Adrenal gland (tissue), 12 donors: ENCODE data around the gene MORN1. TPM values are rescaled to one million over a fixed set of nuclear protein-coding genes. Genes with fewer than 3 reads are reported as not detected.
A peak's percentile ranks its signal among the peaks of the same experiment; 100 is the strongest.

Experiments
- DNase-seq, 7 donors: peaks; one replicate each; pipeline ENCODE4 v3.0.0-alpha.2; 2019 to 2020
- H3K27ac ChIP-seq, 5 donors: fragments of 200-600 bp; sonication (generic) in 4 of 5; 1 replicate in 3 of 5; 2 replicates in 2 of 5; pipeline versions ENCODE4 v1.5.1 to v1.8.0; 2016 to 2020; ENCODE audit warnings: mild to moderate bottlenecking in 1 of 5
- H3K27me3 ChIP-seq: fragments of 200-600 bp; 2 replicates; pipeline ENCODE4 v1.8.0; 2021
- H3K36me3 ChIP-seq, 2 donors: fragments of 200-600 bp; replicated peaks in 1 of 2; 1 replicate in 1 of 2; 2 replicates in 1 of 2; pipeline versions ENCODE4 v1.5.1 to v1.8.0; 2018 to 2022
- H3K4me1 ChIP-seq, 2 donors: fragments of 200-600 bp; replicated peaks in 1 of 2; 1 replicate in 1 of 2; 2 replicates in 1 of 2; pipeline versions ENCODE4 v1.5.1 to v1.8.0; 2018 to 2021
- H3K4me3 ChIP-seq, 4 donors: fragments of 200-600 bp; sonication (generic) in 3 of 4; one replicate each; pipeline ENCODE4 v1.5.1; 2016 to 2018
- H3K9me3 ChIP-seq, 3 donors: fragments of 200-600 bp; sonication (generic) in 1 of 3; replicated peaks in 1 of 3; 1 replicate in 2 of 3; 2 replicates in 1 of 3; pipeline versions ENCODE4 v1.5.1 to v1.8.0; 2016 to 2021
- POLR2A ChIP-seq, 2 donors: fragments of 450-650 bp; IDR thresholded peaks; one replicate each; pipeline ENCODE4 v1.6.1; 2017; ENCODE audit warnings: antibody characterized with exemption in 2 of 2, mild to moderate bottlenecking in 2 of 2, moderate library complexity in 1 of 2
- WGBS, 4 donors: extraction: QIAGEN DNeasy Blood & Tissue Kit in 2 of 4; methylation state at CpG; one replicate each; pipeline versions ENCODE4 v1.1.5 to v1.1.7; 2013 to 2017; 5-methylcytosine and 5-hydroxymethylcytosine counted together
- intact Hi-C, 2 donors: fragments of 100-400 bp; cut with DNase I; formaldehyde crosslinking; loops; one replicate each; pipeline versions ENCODE4 v1.14.1 to v1.15.0; 2022 to 2023
- polyA plus RNA-seq, 3 donors: library from polyadenylated mRNA; stranded (reverse); fragments of 200-250 nt in 2 of 3; fragments of 350-450 nt in 1 of 3; fragmentation: Illumina TruSeq in 1 of 3; extraction: RNeasy Lipid Tissue Mini Kit (QIAGEN cat#74804) in 1 of 3; gene quantifications; one replicate each; pipeline ENCODE4 v1.2.3, GENCODE V29; 2013 to 2014
- total RNA-seq, 9 donors: library from RNA; depleted of rRNA in 4 of 9; stranded (reverse); fragments of >200 nt in 4 of 9; fragments of 120-200 nt in 1 of 9; fragmentation: NEBNext Ultra II Directional in 1 of 9; extraction: Animal tissue kit (Norgen Biotek cat#: 25700) in 1 of 9; gene quantifications; one replicate each; pipeline versions ENCODE4 v1.1.0 to v1.2.4, GENCODE V29; 2013 to 2023
- TF ChIP-seq, protein P1 (sequence below), 6 experiments: fragments of 450-650 bp in 4 of 6; fragments of 200-600 bp in 2 of 6; sonication (generic) in 1 of 6; IDR thresholded peaks; 1 replicate in 5 of 6; 2 replicates in 1 of 6; pipeline versions ENCODE4 v1.5.1 to v1.8.0; 2016 to 2021; ENCODE audit warnings: antibody characterized with exemption in 6 of 6, mild to moderate bottlenecking in 2 of 6, moderate library complexity in 1 of 6
- donor health status: healthy with polysubstance abuse.
- donor health status: Bipolar disorder and iron deficiency.
- donor health status: DM: yes; HTN: yes; CAD: no.
- donor health status: DM: no; HTN: no; CAD: no.
- donor health status: DM: no; HTN: no; CAD: no.
- donor health status: DM: yes; HTN: yes; CAD: no.

The MORN1 gene
- total and polyA plus RNA-seq, 12 donors: 1.8 to 14.1 (median 8.7) TPM

DNA sequence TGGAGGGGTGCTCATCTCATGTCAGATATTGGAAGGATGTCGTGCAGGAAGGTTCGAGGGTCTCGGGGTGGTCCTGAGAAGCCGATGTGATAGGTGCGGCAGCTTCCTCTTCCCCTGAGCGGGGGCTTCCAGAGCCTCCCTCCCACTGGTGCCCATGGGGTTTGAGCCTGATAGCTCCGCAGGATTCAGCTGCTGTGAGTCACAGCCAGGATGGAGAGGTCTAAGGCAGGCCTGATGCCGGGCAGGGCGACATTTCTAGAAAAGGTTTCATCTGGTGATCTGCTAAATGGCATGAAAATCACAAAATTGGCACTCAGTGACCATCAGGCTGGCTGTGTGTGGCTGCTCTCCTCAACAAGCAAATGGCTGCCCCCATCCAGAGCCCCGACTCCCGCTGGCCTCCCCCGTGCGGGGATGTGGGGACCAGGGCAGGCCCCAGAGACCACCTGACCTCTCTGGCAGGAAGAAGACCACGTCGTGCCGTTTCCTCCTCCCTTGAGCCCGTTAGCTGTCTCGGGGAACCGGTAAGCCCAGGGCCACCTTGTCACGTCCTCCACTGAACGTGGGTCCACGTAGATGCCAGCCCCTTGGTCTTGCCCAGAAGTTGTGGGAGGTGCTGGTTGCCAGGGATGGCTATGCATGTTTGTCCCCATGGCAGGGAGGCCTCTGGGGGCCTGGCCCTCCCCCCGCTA is 97.2 kb downstream of the MORN1 start:
- Histone ChIP-seq H3K4me1 (peaks cover 11 to 57% of the 10 kb centered on the region in 2 donors), H3K4me3 (no peak overlapping the region), H3K9me3 (no peaks in the 10 kb centered on the region), H3K27ac (peak overlapping the region in 1 of 5 donors; percentile 49), H3K36me3 (no peaks in the 10 kb centered on the region), H3K27me3 (no peaks in the 10 kb centered on the region)
- TF ChIP-seq, protein P1, sequence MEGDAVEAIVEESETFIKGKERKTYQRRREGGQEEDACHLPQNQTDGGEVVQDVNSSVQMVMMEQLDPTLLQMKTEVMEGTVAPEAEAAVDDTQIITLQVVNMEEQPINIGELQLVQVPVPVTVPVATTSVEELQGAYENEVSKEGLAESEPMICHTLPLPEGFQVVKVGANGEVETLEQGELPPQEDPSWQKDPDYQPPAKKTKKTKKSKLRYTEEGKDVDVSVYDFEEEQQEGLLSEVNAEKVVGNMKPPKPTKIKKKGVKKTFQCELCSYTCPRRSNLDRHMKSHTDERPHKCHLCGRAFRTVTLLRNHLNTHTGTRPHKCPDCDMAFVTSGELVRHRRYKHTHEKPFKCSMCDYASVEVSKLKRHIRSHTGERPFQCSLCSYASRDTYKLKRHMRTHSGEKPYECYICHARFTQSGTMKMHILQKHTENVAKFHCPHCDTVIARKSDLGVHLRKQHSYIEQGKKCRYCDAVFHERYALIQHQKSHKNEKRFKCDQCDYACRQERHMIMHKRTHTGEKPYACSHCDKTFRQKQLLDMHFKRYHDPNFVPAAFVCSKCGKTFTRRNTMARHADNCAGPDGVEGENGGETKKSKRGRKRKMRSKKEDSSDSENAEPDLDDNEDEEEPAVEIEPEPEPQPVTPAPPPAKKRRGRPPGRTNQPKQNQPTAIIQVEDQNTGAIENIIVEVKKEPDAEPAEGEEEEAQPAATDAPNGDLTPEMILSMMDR (IDR thresholded peaks at IDR 0.05): no peak
- no peak for TF ChIP-seq POLR2A (IDR thresholded peaks at IDR 0.05)
- WGBS, 4 donors: 72 to 79% (median 75%) methylated on average over 9 to 23 of the region's 23 CpGs
- no peak for DNase-seq
- intact Hi-C loops: no loop called here

DNA sequence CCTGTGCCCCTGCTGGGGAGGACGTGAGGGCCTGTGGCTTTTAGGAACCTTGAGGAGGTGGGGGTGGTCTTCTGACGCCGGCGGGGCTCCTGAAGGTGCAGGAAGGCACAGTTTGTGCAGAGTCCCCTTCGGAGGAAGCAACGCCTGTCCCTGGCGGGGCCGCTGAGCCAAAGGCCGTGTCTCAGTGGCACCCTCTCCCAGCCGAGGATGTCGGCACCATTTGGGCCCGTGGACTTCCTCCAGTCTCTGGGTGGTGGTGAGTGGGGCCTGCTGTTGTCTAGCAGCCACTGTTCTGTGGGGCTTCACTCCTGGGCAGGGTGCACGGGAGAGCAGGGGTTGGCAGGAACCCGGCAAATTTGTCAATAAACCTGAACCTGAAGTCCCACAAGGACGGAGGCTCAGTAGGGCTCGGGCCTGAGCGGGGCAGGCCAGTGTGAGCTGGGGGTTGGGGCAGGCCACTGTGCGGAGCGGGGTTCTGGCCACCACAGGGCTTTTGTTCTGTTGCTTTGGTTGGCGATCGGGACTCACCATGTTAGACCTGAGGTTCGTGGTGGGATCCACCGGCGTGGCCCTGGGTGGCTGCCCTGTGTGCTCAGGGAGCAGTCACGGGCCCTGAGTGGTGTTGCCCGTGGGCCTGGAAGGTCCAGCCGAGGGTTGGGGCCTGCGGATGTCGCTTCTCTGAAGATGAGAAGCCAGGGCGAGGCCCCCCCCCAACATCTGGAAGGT is 98.5 kb downstream of the MORN1 start:
- TF ChIP-seq, protein P1 (IDR thresholded peaks at IDR 0.05): no peak
- no peak for TF ChIP-seq POLR2A (IDR thresholded peaks at IDR 0.05)
- Histone ChIP-seq H3K4me3 (no peak overlapping the region), H3K4me1 (peaks cover 11 to 54% of the 10 kb centered on the region in 2 donors), H3K9me3 (no peaks in the 10 kb centered on the region), H3K27me3 (no peaks in the 10 kb centered on the region), H3K27ac (peak overlapping the region in 1 of 5 donors; percentile 89), H3K36me3 (no peaks in the 10 kb centered on the region)
- 84 to 95% (median 91%) methylated on average over 18 to 30 of the region's 30 CpGs for WGBS, 4 donors
- DNase-seq: no peak
- intact Hi-C loops: no loop called here

DNA sequence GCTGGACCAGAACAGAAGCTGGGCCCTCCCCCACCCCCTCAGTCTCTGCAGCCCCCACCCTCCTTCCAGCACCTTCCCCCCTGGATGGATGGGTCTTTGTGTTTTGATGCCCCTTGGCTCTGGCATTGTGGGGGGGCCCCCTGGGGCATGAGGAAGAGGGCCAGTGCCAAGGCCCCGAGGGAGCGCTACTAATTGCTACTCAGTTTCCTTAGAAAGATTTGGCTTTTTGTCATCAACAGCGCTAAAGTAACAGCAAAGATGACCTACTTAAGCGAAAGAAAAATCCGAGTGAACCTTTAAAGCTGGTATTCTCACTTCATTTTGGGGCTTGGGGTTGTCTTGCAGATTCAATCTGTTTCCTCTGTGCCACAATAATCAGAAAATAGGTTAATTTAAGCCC is 99.8 kb downstream of the MORN1 start:
- no peak for DNase-seq
- TF ChIP-seq, protein P1 (IDR thresholded peaks at IDR 0.05): no peak
- no peak for TF ChIP-seq POLR2A (IDR thresholded peaks at IDR 0.05)
- Histone ChIP-seq H3K27ac (peak overlapping the region in 3 of 5 donors; percentile 2 to 89 (median 77)), H3K4me3 (peak overlapping the region in 1 of 4 donors; percentile 34), H3K36me3 (no peaks in the 10 kb centered on the region), H3K27me3 (no peaks in the 10 kb centered on the region), H3K9me3 (no peaks in the 10 kb centered on the region), H3K4me1 (peaks cover 11 to 54% of the 10 kb centered on the region in 2 donors)
- intact Hi-C loops: no loop called here
- WGBS, 4 donors: 38 to 64% (median 51%) methylated on average over 5 of the region's 5 CpGs
